Retina (tissue), 1 donor: ENCODE results near the gene TMPRSS12.
"Not testable (repeated sequence)": the region's sequence is repeated elsewhere in the genome, so short reads cannot be mapped to it uniquely, and the experiment has no call there.

Source experiments
- DNase-seq: peaks from one replicate; pipeline ENCODE4 v3.0.0-alpha.2; 2016

Gene TMPRSS12

GRCh38 chr12:50859621-50860310 is 17.0 kb downstream of the TMPRSS12 start:
- no peak for DNase-seq

DNA sequence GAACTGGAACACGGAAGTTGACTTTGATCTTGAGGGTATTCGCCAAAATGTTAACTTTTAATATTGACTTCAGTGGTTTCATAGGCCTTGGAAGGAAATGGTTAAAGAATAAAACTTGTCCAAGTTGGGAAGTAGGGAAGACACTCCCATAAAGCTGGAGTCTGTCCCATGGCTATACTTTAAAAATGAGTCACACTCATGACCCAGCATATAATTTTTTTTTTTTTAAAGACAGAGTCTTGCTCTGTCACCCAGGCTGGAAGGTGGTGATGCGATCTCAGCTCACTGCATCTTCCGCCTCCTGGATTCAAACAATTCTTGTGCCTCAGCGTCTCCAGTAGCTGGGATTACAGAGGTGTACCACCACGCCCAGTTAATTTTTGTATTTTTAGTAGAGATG is 19.6 kb downstream of the TMPRSS12 start:
- DNase-seq, result no peak

GRCh38 chr12:50865266-50865665 is 22.5 kb downstream of the TMPRSS12 start:
- DNase-seq, result no peak

- not testable (repeated sequence) for DNase-seq
Measured at GRCh38 chr12:50868881-50869280, 26.2 kb downstream of the TMPRSS12 start.

DNA sequence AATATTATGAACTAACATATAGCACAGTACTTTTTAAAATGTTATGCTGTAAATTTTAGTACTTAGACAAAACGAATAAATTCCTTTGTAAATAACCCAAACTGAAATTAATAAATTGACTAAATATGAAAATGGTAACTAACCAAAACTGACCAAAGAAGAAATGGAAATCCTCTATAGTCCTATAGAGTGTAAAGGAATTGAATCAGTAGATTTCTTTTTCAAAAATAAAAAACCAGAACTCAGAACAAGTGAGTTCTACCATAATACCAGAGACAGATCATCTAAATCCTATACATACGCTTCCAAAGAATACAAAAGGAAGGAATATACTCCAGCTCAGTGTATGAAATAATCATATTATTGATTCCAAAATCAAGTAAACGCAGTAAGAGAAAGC is 39.8 kb downstream of the TMPRSS12 start:
- no peak for DNase-seq

DNA sequence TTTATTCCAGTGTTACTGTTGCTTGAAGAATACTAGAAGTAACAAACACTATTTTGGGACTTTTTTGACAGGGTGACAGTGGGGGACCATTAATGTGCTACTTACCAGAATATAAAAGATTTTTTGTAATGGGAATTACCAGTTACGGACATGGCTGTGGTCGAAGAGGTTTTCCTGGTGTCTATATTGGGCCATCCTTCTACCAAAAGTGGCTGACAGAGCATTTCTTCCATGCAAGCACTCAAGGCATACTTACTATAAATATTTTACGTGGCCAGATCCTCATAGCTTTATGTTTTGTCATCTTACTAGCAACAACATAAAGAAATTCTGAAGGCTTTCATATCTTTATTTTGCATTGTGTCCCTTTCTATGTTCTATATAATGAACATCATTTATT is 44.5 kb downstream of the TMPRSS12 start:
- no peak for DNase-seq

DNA sequence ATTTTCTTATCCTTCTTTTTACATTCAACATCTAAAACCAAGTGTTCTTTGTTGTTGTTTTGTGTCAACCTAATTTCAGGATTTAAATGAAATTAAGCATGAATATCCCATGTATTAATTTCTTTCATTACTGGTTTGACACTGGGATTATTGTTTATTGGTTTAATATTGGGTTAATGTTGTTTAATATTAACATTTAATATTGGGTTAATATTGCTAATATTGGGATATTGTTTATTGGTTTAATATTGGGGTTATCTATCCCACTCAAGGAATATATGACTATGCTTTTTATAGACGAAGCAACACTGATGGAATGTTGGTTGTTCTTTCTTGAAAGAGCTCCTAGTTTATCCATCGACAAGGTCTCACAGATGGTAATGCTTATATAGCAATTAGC is 45.9 kb downstream of the TMPRSS12 start:
- no peak for DNase-seq

- no peak for DNase-seq
Measured at GRCh38 chr12:50894241-50894640, 51.5 kb downstream of the TMPRSS12 start.

DNA sequence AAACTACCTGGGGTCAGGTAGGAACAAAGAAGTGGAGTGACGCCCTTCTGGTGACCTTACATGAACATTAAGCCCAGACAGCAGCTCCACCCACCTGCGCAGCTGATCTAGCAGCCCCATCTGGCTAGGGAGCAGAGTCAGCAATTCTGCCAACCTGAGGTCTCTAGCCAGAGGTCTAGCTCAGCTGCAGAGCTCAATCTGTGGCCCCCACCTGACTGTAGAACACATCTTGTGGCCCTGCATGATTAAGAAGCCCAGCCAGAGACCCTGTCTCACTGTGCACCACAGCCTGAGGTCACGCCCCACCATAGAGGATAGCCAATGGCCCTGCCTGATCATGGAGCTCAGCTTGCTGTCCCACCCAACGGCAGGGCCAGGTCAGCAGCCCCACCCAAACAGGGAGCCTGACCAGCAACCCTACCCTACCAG is 59.0 kb downstream of the TMPRSS12 start:
- DNase-seq, result no peak

- not testable (repeated sequence) for DNase-seq
Measured at GRCh38 chr12:50908479-50908878, 65.8 kb downstream of the TMPRSS12 start.

- not testable (repeated sequence) for DNase-seq
Measured at GRCh38 chr12:50912361-50912760, 69.6 kb downstream of the TMPRSS12 start.

DNA sequence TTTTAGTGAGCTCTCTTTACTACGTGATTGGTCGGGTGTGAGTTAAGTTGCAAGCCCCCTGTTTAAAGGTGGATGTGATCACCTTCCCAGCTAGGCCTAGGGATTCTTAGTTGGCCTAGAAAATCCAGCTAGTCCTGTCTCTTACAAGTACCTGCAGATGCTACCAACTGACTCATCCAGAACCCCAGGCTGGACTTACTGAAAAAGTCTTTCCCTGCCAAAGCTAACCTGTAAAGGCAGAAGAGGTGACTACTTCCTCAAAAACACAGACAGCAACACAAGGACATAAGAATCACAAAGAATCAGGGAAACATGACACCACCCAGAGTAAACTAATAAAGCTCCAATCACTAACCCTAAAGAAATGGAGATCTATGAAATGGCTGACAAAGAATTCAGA is 70.5 kb downstream of the TMPRSS12 start:
- DNase-seq, result no peak

DNA sequence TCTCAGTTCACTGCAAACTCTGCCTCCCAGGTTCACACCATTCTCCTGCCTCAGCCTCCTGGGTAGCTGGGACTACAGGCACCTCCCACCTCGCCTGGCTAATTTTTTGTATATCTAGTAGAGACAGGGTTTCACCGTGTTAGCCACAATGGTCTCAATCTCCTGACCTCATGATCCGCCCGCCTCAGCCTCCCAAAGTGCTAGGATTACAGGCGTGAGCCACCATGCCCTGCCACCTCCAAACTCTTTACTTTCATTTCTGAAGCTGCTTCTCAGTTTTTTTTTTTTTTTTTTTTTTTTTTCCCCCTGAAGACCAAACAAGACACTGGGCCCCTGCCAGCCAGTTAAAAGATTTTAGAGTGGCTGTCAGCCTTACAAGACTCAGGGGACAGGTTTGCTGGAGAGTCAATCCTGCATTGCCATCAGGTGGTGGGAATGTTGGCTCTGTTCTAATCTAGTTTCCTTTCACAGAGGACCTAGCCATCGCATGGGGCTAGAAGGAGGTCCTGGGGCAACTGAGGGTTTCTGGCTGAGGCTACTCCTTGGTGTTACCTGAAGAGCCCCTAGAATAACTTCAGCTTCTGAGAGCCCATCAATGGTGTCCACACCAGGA is 72.3 kb downstream of the TMPRSS12 start:
- no peak for DNase-seq

DNA sequence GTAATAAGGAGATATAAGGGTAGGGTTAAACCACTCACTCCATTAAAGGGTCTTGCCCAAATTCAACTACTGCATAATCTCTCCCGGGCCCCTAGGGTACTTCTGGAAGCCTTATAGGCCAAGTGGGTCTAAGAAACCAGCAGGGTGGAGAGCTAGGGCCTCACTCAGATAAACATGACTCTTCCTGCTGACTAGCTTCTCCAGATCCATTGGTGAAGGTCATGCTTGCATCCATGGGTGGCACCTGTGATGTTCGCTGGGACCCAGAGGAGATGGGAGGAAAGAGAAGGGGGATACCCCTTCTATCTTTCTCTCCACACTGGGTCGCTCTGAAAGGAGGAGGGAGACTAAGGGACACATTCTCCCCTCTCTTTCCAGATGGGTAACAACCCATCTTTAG is 73.6 kb downstream of the TMPRSS12 start:
- no peak for DNase-seq

GRCh38 chr12:50918584-50919316 is 76.0 kb downstream of the TMPRSS12 start:
- DNase-seq, result no peak

DNA sequence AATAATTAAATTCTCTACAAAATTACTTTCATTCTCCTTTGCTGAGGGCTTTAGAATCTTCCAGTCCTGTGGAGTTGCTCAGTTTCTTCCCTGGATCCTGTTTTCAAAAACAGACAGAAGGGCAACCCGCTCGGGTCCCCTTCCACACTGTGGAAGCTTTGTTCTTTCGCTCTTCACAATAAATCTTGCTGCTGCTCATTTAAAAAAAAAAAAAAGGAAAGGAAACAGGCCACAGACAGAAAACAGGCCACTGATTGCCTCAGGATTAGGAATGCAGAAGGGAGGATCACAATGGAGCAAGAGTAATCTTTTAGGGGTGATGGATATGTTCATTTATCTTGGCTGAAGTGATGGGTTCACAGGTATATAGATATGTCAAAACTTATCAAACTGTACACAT is 80.1 kb downstream of the TMPRSS12 start:
- peak; percentile 13 for DNase-seq

DNA sequence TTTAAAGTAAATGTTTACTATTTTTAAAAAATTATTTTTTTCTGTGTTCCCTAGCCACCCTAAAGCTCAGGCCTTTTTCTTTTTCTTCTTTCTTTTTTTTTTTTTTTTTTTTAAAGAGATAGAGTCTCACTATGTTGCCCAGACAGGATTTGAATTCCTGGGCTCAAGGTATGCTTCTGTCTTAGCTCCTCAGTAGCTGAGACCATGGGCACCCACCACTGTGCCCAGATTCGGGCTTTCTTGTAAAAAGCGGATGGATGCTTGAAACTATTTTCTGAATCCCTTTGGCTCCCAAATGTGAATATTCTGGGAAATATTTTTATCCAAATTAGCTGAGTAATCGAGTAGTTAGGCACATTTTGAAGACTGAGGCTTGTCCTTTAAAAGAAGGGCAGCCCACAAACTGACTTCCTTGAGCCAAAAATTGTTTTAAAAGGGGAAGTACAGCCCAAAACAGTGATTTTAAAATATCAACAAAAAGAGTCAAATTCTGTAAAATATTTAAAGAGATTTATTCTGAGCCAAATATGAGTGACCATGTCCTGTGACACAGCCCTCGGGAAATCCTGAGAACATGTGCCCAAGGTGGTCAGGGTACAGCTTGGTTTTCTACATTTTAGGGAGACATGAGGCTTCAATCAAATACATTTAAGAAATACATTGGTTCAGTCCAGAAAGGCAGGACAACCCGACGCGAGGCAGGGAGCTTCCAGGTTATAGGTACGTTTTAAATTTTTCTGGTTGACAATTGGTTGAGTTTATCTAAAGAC is 80.8 kb downstream of the TMPRSS12 start:
- DNase-seq, result no peak

- no peak for DNase-seq
Measured at GRCh38 chr12:50924131-50924438, 81.4 kb downstream of the TMPRSS12 start.

GRCh38 chr12:50924439-50925341 is 82.0 kb downstream of the TMPRSS12 start:
- DNase-seq, result peak; percentile 68

- DNase-seq, result no peak
Measured at GRCh38 chr12:50925342-50925651, 82.6 kb downstream of the TMPRSS12 start.

GRCh38 chr12:50925920-50926319 is 83.2 kb downstream of the TMPRSS12 start:
- DNase-seq, result no peak

DNA sequence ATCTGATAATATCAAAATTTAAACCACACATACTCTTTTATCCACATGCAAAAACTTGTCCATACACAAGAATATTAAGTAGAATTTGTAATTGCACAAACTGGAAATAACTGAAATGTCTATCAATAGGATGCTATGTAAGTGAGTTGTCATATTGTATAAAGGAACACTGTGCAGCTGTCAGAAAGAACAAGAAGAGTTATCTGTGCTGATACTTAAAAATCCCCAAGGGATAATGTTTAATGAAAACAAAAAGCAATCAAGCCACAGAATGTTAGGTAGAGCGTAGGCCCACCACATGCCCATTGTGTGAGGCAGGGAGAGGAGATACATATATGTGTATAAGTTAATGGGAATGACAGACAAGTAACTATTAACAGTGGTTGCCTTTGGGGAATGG is 83.7 kb downstream of the TMPRSS12 start:
- DNase-seq, result no peak

DNA sequence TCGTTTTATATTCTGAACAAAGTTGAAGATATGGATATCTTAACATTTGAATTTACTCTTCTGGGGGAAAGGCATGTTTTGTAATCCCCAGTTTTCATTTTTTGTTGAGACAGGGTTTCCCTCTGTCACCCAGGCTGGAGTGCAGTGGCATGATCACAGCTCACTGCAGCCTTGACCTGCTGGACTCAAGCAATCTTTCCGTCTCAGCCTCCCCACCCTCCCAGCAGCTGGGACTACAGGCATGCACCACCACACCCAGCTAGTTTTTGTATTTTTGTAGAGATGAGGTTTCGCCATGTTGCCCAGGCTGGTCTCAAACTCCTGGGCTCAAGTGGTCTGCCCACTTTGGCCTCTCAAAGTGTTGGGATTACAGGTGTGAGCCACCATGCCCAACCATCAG is 84.2 kb downstream of the TMPRSS12 start:
- not testable (repeated sequence) for DNase-seq
